HepG2 (cell line): Measurements from ENCODE around the gene HSPA5. TPM values are rescaled to one million over a fixed set of nuclear protein-coding genes. Genes with fewer than 3 reads are reported as not detected.

Experiments used
- AGO1 ChIP-seq: fragments of 200-400 bp; formaldehyde crosslinking; IDR thresholded peaks from 2 replicates; pipeline ENCODE4 v1.6.1; 2017; ENCODE audit warnings: mild to moderate bottlenecking, low read depth, low read length, moderate library complexity; ENCODE audit not compliant: poor library complexity, severe bottlenecking
- CENPT ChIP-seq: sonication (generic); formaldehyde crosslinking; IDR thresholded peaks from 2 replicates; pipeline ENCODE4 v1.8.0; 2022; ENCODE audit warnings: low read depth, mild to moderate bottlenecking, moderate library complexity, missing genetic modification reagents
- EZH2 ChIP-seq: conservative IDR thresholded peaks from 2 replicates; pipeline ENCODE4 v1.6.1; 2012; ENCODE audit warnings: mild to moderate bottlenecking, low read depth, low read length, moderate library complexity
- KAT2B ChIP-seq: fragments of 150-350 bp; IDR thresholded peaks from 2 replicates; pipeline ENCODE4 v1.6.1; 2014; ENCODE audit warnings: low read depth, low read length, borderline replicate concordance
- MLXIP ChIP-seq: sonication (generic); formaldehyde crosslinking; IDR thresholded peaks from 2 replicates; pipeline ENCODE4 v1.9.0; 2021; ENCODE audit warnings: missing genetic modification reagents, borderline replicate concordance
- PITX1 ChIP-seq: sonication (generic); formaldehyde crosslinking; IDR thresholded peaks from 2 replicates; pipeline ENCODE4 v1.5.1; 2020; ENCODE audit warnings: mild to moderate bottlenecking, missing genetic modification reagents
- SRSF9 ChIP-seq: fragments of 200-400 bp; formaldehyde crosslinking; IDR thresholded peaks from 2 replicates; pipeline ENCODE4 v1.6.1; 2018; ENCODE audit warnings: borderline replicate concordance, mild to moderate bottlenecking, low read depth, low read length; ENCODE audit not compliant: insufficient read depth, poor library complexity, severe bottlenecking
- SRY ChIP-seq: sonication (generic); formaldehyde crosslinking; IDR thresholded peaks from 2 replicates; pipeline ENCODE4 v1.8.0; 2022; ENCODE audit warnings: mild to moderate bottlenecking, missing genetic modification reagents
- ZBTB39 ChIP-seq: sonication (generic); formaldehyde crosslinking; IDR thresholded peaks from 2 replicates; pipeline ENCODE4 v1.5.0; 2020; ENCODE audit warnings: missing genetic modification reagents
- ZBTB7A ChIP-seq: sonication (generic); formaldehyde crosslinking; IDR thresholded peaks from 2 replicates; pipeline ENCODE4 v1.8.0; 2022; ENCODE audit warnings: mild to moderate bottlenecking, missing genetic modification reagents
- ZNF142 ChIP-seq: sonication (generic); formaldehyde crosslinking; IDR thresholded peaks from 2 replicates; pipeline ENCODE4 v1.4.0; 2020; ENCODE audit warnings: missing genetic modification reagents
- ZNF543 ChIP-seq: sonication (generic); formaldehyde crosslinking; IDR thresholded peaks from 2 replicates; pipeline ENCODE4 v1.4.0; 2020; ENCODE audit warnings: mild to moderate bottlenecking, missing genetic modification reagents
- polyA plus RNA-seq, 8 experiments: library from polyadenylated mRNA; depleted of rRNA in 3 of 8; stranded (reverse) in 7 of 8; unstranded in 1 of 8; fragments of >200 nt; fragmentation: Illumina TruSeq in 4 of 8; extraction: Trizol in 4 of 8; gene quantifications; 2 replicates each; pipeline versions ENCODE4 v1.2.1 to v1.2.3, GENCODE V29; 2011 to 2016; ENCODE audit warnings: low read depth in 4 of 8, missing spikeins in 1 of 8, mixed read lengths in 1 of 8; ENCODE audit not compliant: insufficient read depth in 1 of 8
- total RNA-seq, 5 experiments: library from RNA; depleted of rRNA; stranded (reverse); fragments of >200 nt; fragmentation: Illumina TruSeq; extraction: Trizol; gene quantifications; 2 replicates each; pipeline ENCODE4 v1.2.3, GENCODE V29; 2016; ENCODE audit warnings: low read depth in 1 of 5
- TF ChIP-seq, protein P1 (sequence below): sonication (generic); formaldehyde crosslinking; IDR thresholded peaks from 2 replicates; pipeline ENCODE4 v1.4.0; 2020; ENCODE audit warnings: mild to moderate bottlenecking, missing genetic modification reagents

Gene HSPA5
- total and polyA plus RNA-seq, 2 of the 13 experiments (the other 11 are each of a cell fraction or from before 2014, with no cell fraction given): 201 to 206 TPM

DNA sequence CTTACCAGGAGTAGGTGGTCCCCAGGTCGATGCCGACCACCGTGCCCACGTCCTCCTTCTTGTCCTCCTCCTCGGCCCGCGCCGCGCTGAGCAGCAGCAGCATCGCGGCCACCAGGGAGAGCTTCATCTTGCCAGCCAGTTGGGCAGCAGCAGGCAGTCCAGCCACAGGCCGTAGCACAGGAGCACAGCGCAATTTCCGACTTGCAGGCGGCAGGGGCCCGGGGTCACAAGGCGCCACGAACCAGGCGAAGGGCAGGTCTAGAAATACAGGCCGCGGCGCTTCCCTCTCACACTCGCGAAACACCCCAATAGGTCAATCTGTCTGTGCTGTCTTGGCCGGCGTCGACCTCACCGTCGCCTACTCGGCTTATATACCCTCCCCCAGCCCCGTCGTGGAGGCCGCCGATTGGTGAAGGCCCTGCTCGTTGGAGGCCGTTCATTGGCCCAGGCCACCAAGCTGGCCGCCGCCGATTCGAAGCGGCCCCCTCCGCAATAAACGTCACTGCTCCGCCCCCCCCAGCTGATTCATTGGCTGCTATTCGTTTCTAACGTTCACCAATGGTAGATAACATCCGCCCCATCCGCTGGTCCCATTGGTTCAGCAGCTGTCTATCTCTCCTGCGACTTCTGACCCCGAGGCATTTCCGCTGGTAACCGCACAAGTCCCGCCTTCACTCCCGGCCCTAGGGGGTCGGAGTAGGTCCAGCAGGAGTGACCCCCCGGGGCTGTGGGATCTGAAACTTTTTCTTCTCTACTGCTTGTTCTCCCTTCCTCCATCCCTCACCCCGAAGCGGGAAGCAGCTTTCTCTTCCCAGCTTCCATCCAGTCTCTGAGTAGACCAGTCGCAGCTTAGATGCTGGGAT, at the start of gene HSPA5 (continued):
- TF ChIP-seq ZNF142 (CRISPR knock-in tag) (0 out of 2 replicates have a peak, but pooled peaks have one; percentile 1), KAT2B (no peak), ZNF543 (CRISPR knock-in tag) (no peak; the same call in 1 of the 2 replicates), ZBTB7A (CRISPR knock-in tag) (0 out of 2 replicates have a peak, but pooled peaks have one; percentile 13), PITX1 (CRISPR knock-in tag) (peak; percentile 80), SRY (no peak), AGO1 (no peak), ZBTB39 (CRISPR knock-in tag) (no peak), CENPT (CRISPR knock-in tag) (peak; percentile 72; the same call in 1 of the 2 replicates), EZH2 (no peak), SRSF9 (no peak), MLXIP (no peak)
- TF ChIP-seq, protein P1, sequence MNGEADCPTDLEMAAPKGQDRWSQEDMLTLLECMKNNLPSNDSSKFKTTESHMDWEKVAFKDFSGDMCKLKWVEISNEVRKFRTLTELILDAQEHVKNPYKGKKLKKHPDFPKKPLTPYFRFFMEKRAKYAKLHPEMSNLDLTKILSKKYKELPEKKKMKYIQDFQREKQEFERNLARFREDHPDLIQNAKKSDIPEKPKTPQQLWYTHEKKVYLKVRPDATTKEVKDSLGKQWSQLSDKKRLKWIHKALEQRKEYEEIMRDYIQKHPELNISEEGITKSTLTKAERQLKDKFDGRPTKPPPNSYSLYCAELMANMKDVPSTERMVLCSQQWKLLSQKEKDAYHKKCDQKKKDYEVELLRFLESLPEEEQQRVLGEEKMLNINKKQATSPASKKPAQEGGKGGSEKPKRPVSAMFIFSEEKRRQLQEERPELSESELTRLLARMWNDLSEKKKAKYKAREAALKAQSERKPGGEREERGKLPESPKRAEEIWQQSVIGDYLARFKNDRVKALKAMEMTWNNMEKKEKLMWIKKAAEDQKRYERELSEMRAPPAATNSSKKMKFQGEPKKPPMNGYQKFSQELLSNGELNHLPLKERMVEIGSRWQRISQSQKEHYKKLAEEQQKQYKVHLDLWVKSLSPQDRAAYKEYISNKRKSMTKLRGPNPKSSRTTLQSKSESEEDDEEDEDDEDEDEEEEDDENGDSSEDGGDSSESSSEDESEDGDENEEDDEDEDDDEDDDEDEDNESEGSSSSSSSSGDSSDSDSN (CRISPR knock-in tag): peak; percentile 88
